Measurements from ENCODE around the gene CEPT1.

CEPT1 gene

GRCh38 chr1:111145963-111146768 lies 6.1 kb downstream of the CEPT1 start:
- no peak for DNase-seq (ENCODE audit: low read depth, low spot score)
- no peak for TF ChIP-seq CTCF (IDR thresholded peaks at IDR 0.05; ENCODE audit: low read depth, low read length)
- H3K4me3 ChIP-seq (ENCODE audit: low read depth, low read length), result no peak overlapping the region
- in situ Hi-C loops (cut with HindIII; ENCODE audit: low sequenced_read_pairs), result no loop called here

DNA sequence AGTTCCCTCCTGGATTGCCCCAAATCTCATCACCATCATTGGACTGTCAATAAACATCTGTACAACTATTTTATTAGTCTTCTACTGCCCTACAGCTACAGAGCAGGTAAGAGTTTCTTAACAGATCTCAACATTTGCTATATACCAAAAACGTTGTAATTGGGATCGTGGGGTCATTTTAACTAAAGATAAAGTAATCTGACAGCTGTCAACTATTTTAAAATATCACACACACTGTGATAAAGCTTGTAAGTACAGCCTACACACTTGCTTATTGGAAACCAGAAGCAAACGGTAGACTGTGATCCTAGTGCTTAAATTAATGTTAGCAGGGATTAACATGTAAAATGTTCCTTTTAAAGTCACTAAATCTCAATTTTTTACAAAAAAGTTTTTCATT lies 7.9 kb downstream of the CEPT1 start:
- no peak for TF ChIP-seq CTCF (IDR thresholded peaks at IDR 0.05; ENCODE audit: low read depth, low read length)
- DNase-seq (ENCODE audit: low read depth, low spot score), result no peak
- no peak overlapping the region for H3K4me3 ChIP-seq (ENCODE audit: low read depth, low read length)
- in situ Hi-C loops (cut with HindIII; ENCODE audit: low sequenced_read_pairs), result no loop called here

GRCh38 chr1:111148376-111148881 lies 8.4 kb downstream of the CEPT1 start:
- in situ Hi-C loops (cut with HindIII; ENCODE audit: low sequenced_read_pairs), result no loop called here

GRCh38 chr1:111151838-111152237 lies 11.8 kb downstream of the CEPT1 start:
- in situ Hi-C loops (cut with HindIII; ENCODE audit: low sequenced_read_pairs), result no loop called here
- no peak overlapping the region for H3K4me3 ChIP-seq (ENCODE audit: low read depth, low read length)
- no peak for TF ChIP-seq CTCF (IDR thresholded peaks at IDR 0.05; ENCODE audit: low read depth, low read length)
- DNase-seq (ENCODE audit: low read depth, low spot score), result no peak

More at GRCh38 chr1:111148376-111148881, 8.4 kb downstream of the CEPT1 start:
- no peak for DNase-seq (ENCODE audit: low read depth, low spot score)
- no peak overlapping the region for H3K4me3 ChIP-seq (ENCODE audit: low read depth, low read length)
- TF ChIP-seq CTCF (IDR thresholded peaks at IDR 0.05; ENCODE audit: low read depth, low read length), result no peak

DNA sequence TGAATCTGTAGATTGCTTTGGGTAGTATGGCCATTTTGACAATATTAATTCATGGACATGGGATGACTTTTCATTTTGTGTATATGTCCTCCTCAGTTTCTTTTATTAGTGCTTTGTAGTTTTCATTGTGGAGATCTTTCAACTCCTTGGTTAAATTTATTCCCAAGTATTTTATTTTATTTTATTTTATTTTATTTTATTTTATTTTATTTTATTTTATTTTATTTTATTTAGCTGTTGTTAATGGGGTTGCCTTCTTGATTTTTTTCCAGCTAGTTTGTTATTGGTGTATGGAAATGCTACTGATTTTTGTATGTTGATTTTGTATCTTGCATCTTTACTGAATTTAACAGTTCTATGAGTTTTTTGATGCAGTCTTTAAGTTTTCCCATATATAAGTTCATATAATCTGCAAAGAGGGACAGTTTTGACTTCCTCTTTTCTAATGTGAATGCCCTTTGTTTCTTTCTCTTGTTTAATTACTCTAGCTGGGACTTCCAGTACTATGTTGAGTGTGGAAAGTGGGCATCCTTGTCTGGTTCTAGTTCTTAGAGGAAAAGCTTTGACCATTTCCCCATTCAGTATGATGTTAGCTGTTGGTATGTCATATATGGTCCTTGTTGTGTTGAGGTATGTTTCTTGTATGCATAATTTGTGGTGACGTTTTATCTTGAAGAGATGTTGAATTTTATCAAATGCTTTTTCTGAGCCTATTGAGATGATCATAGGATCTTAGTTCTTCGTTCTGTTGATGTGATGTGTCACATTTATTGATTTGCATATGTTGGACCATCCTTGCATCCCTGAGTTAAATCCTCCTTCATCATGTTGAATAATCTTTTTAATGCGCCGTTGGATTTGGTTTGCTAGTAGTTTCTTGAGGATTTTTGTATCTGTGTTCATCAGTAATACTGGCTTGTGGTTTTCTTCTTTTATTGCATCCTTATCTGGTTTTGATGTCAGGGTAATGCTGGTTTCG lies 14.3 kb downstream of the CEPT1 start:
- no peak overlapping the region for H3K4me3 ChIP-seq (ENCODE audit: low read depth, low read length)
- no peak for TF ChIP-seq CTCF (IDR thresholded peaks at IDR 0.05; ENCODE audit: low read depth, low read length)
- in situ Hi-C loops (cut with HindIII; ENCODE audit: low sequenced_read_pairs), result no loop called here
- no peak for DNase-seq (ENCODE audit: low read depth, low spot score)

DNA sequence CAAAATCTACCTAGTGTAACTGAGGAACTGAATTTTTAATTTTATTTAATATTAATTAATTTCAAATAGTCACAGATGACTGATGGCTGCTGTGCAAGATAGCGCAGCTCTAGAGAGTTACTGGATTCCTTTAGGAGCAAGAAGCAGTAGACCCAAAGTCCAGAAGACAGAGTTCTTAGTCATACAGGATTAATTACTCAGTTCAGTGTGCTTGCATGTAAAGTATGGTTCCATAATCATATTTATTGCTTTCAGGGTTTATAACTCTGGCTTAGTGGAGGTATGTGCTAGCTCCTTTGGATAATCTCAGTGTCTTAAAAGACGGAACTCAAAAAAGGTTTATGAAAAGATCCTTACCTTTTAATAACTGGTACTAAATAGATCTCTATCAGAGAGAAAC lies 17.4 kb downstream of the CEPT1 start:
- TF ChIP-seq CTCF (IDR thresholded peaks at IDR 0.05; ENCODE audit: low read depth, low read length), result no peak
- no peak for DNase-seq (ENCODE audit: low read depth, low spot score)
- in situ Hi-C loops (cut with HindIII; ENCODE audit: low sequenced_read_pairs), result no loop called here
- H3K4me3 ChIP-seq (ENCODE audit: low read depth, low read length), result no peak overlapping the region

Measured in astrocyte of the spinal cord (primary cell).